ENCODE results near the gene AK1. TPM values are rescaled to one million over a fixed set of nuclear protein-coding genes. Genes with fewer than 3 reads are reported as not detected.

AK1 gene
- total RNA-seq, 1 experiment from 2014 or later: 61.1 TPM

DNA sequence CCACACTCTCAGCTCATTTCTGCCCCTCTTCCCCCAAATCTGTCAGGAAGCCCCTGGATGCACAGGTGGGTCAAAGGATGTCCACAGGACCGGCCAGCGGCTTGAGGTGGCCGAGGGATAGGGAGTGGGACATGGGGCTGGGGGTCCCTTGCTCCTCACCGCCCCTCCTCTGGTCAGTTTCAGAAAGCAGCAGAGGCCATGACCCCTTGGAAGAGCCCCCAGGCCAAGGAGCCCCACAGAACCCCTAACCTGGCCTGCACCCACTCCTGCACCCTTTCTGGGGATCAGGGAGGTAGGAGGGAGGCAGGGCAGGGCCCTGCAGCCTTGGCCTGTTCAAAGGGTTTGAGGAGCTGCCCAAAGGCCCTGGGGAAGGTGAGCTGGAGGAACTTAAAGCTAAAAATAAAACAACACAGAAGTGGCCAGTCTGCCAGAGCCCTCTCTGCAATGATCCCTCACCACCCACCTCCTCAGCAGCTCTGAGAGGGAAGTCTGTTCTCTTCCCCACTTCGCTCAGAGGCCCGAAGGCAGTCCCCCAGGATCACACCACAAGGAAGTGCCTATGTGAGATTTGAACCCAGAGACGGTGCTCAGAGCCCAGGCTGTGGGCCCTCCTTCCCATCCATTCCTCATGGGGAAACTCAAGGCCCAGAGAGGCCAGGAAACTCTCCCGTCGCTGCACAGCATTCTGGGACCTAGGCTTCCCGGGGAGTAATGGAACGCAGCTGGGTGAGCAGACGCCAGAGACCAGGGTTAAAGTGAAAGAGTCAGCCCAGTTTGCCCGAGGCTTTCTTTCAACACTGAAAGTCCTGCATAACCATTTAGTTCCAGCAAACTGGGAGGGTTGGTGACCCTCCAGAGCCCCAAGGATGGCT, 23.9 kb downstream of the AK1 start:
- H3K79me2 ChIP-seq (ENCODE audit: insufficient read depth, low read length): no peaks in the 10 kb centered on the region
- peaks cover 3 to 11% of the 10 kb centered on the region in 2 experiments; a peak in 2 of 4 replicates for H3K9me3 ChIP-seq (ENCODE audit: control insufficient read depth in 1 of 2, insufficient read depth in 1 of 2, low read depth in 1 of 2, low read length in 2 of 2)
- BruUV-seq (replicated peaks): no TSS peak
- H2AFZ ChIP-seq (ENCODE audit: low read depth, low read length, poor library complexity, severe bottlenecking): no peak overlapping the region
- no peaks in the 10 kb centered on the region for H3K27me3 ChIP-seq (ENCODE audit: insufficient read depth, low read length)
- H3K9ac ChIP-seq (ENCODE audit: low read length): no peak overlapping the region
- intact Hi-C loops (cut with micrococcal nuclease): no loop called here
- no peaks in the 10 kb centered on the region for H3K9me2 ChIP-seq (ENCODE audit: insufficient read depth)
- ChIA-PET POLR2A (no interaction called here), CTCF (no interaction called here), RAD21 (ENCODE audit: low non-redundant PET in 1 of 2, low total read pairs in 2 of 2, uncharacterized antibody in 2 of 2, unreplicated experiment in 2 of 2) (no interaction called here)
- no peak overlapping the region for H3K4me2 ChIP-seq (ENCODE audit: low read length)
- ATAC-seq: no peak
- no peaks in the 10 kb centered on the region for H3K36me3 ChIP-seq (ENCODE audit: control insufficient read depth in 1 of 2, insufficient read depth in 2 of 2, low read length in 2 of 2)
- H4K20me1 ChIP-seq (ENCODE audit: insufficient read depth): no peaks in the 10 kb centered on the region
- no peak overlapping the region for H3K27ac ChIP-seq (ENCODE audit: low read depth, low read length)
- no peak overlapping the region for H3K4me3 ChIP-seq (replicated peaks in 1 of 2; ENCODE audit: low read depth in 1 of 2, low read length in 2 of 2)
- TF ChIP-seq ELF1 (IDR thresholded peaks at IDR 0.05; ENCODE audit: borderline replicate concordance, low read depth) (no peak), POLR2A (IDR thresholded peaks at IDR 0.05; ENCODE audit: borderline replicate concordance, extremely low read depth, insufficient read depth, insufficient read length) (no peak)
- DNase-seq (ENCODE audit: low read depth, low spot score): no peak
- no peaks in the 10 kb centered on the region for H3K4me1 ChIP-seq (ENCODE audit: control insufficient read depth in 1 of 2, insufficient read depth in 2 of 2, low read length in 2 of 2)

- Histone ChIP-seq H3K9me2 (ENCODE audit: insufficient read depth) (no peaks in the 10 kb centered on the region), H3K4me3 (replicated peaks in 1 of 2; ENCODE audit: low read depth in 1 of 2, low read length in 2 of 2) (no peak overlapping the region), H3K27me3 (ENCODE audit: insufficient read depth, low read length) (no peaks in the 10 kb centered on the region), H3K9ac (ENCODE audit: low read length) (no peak overlapping the region), H2AFZ (ENCODE audit: low read depth, low read length, poor library complexity, severe bottlenecking) (no peak overlapping the region), H3K4me2 (ENCODE audit: low read length) (no peak overlapping the region), H3K36me3 (ENCODE audit: control insufficient read depth in 1 of 2, insufficient read depth in 2 of 2, low read length in 2 of 2) (no peaks in the 10 kb centered on the region), H3K9me3 (ENCODE audit: control insufficient read depth in 1 of 2, insufficient read depth in 1 of 2, low read depth in 1 of 2, low read length in 2 of 2) (peaks cover 3 to 11% of the 10 kb centered on the region in 2 experiments; a peak in 2 of 4 replicates), H3K79me2 (ENCODE audit: insufficient read depth, low read length) (no peaks in the 10 kb centered on the region), H4K20me1 (ENCODE audit: insufficient read depth) (no peaks in the 10 kb centered on the region), H3K4me1 (ENCODE audit: control insufficient read depth in 1 of 2, insufficient read depth in 2 of 2, low read length in 2 of 2) (no peaks in the 10 kb centered on the region), H3K27ac (ENCODE audit: low read depth, low read length) (no peak overlapping the region)
- RAD21 ChIA-PET (ENCODE audit: low non-redundant PET in 1 of 2, low total read pairs in 2 of 2, uncharacterized antibody in 2 of 2, unreplicated experiment in 2 of 2): no interaction called here
- CTCF ChIA-PET: interaction anchor here (1.6 kb wide), 1 partner anchor 17 kb away, joined by 4 read pairs; no protein-coding TSS in a partner anchor
- no peak for ATAC-seq
- intact Hi-C loops (cut with micrococcal nuclease): no loop called here
- DNase-seq (ENCODE audit: low read depth, low spot score): no peak
- no peak for TF ChIP-seq FOSL1 (IDR thresholded peaks at IDR 0.05; ENCODE audit: low read depth)
- no peak for TF ChIP-seq ATF3 (IDR thresholded peaks at IDR 0.05)
- no peak for TF ChIP-seq SIN3A (IDR thresholded peaks at IDR 0.05; ENCODE audit: low read depth)
- TF ChIP-seq ZNF274 (IDR thresholded peaks at IDR 0.05; ENCODE audit: low read depth, low read length): no peak
- no peak for TF ChIP-seq SRF (IDR thresholded peaks at IDR 0.05; ENCODE audit: low read depth)
- TF ChIP-seq RAD21 (IDR thresholded peaks at IDR 0.05; ENCODE audit: low read depth): no peak
- no peak for TF ChIP-seq EZH2 (IDR thresholded peaks at IDR 0.05)
- TF ChIP-seq, protein P1, sequence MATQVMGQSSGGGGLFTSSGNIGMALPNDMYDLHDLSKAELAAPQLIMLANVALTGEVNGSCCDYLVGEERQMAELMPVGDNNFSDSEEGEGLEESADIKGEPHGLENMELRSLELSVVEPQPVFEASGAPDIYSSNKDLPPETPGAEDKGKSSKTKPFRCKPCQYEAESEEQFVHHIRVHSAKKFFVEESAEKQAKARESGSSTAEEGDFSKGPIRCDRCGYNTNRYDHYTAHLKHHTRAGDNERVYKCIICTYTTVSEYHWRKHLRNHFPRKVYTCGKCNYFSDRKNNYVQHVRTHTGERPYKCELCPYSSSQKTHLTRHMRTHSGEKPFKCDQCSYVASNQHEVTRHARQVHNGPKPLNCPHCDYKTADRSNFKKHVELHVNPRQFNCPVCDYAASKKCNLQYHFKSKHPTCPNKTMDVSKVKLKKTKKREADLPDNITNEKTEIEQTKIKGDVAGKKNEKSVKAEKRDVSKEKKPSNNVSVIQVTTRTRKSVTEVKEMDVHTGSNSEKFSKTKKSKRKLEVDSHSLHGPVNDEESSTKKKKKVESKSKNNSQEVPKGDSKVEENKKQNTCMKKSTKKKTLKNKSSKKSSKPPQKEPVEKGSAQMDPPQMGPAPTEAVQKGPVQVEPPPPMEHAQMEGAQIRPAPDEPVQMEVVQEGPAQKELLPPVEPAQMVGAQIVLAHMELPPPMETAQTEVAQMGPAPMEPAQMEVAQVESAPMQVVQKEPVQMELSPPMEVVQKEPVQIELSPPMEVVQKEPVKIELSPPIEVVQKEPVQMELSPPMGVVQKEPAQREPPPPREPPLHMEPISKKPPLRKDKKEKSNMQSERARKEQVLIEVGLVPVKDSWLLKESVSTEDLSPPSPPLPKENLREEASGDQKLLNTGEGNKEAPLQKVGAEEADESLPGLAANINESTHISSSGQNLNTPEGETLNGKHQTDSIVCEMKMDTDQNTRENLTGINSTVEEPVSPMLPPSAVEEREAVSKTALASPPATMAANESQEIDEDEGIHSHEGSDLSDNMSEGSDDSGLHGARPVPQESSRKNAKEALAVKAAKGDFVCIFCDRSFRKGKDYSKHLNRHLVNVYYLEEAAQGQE (IDR thresholded peaks at IDR 0.05; ENCODE audit: low read depth): no peak
- POLR2A ChIA-PET: no interaction called here
- BruUV-seq (replicated peaks): no TSS peak
Measured at GRCh38 chr9:127852829-127853228, 24.6 kb downstream of the AK1 start.
